Cardiac muscle cell (in vitro differentiated cells and primary cell): ENCODE measurements around the gene TMEM26. TPM values are rescaled to one million over a fixed set of nuclear protein-coding genes. Genes with fewer than 3 reads are reported as not detected.
A peak's percentile ranks its signal among the peaks of the same experiment; 100 is the strongest.

Experiments
- DNase-seq, 2 donors: peaks; one replicate each; pipeline versions ENCODE4 v3.0.0 to v3.0.0-alpha.2; 2010 to 2017; ENCODE audit warnings: low read depth in 1 of 2, low spot score in 1 of 2
- H3K27ac ChIP-seq: fragments of 200-600 bp; sonication (generic); 2 replicates; pipeline ENCODE4 v1.5.1; 2016
- H3K27me3 ChIP-seq: fragments of 200-600 bp; sonication (generic); 2 replicates; pipeline ENCODE4 v1.6.0; 2016; ENCODE audit warnings: control low read depth
- H3K36me3 ChIP-seq: fragments of 200-600 bp; sonication (generic); 2 replicates; pipeline ENCODE4 v1.5.1; 2016; ENCODE audit warnings: control low read depth
- H3K4me1 ChIP-seq: fragments of 200-600 bp; sonication (generic); 2 replicates; pipeline ENCODE4 v1.8.1; 2017; ENCODE audit warnings: low read depth, mild to moderate bottlenecking, mixed run types
- H3K4me3 ChIP-seq: fragments of 200-600 bp; sonication (generic); 2 replicates; pipeline ENCODE4 v1.5.1; 2016; ENCODE audit warnings: mild to moderate bottlenecking
- H3K9me3 ChIP-seq: fragments of 200-600 bp; sonication (generic); 2 replicates; pipeline ENCODE4 v1.5.1; 2017; ENCODE audit warnings: low read depth, mild to moderate bottlenecking, control low read depth
- polyA plus RNA-seq: library from polyadenylated mRNA; unstranded; fragments of >200 nt; fragmentation: Nextera tagmentation; extraction: Ambion mirVana; gene quantifications from 2 replicates; pipeline ENCODE4 v1.2.1, GENCODE V29; 2016
- total RNA-seq: library from RNA; depleted of rRNA; stranded (reverse); fragments of >200 nt; gene quantifications from 2 replicates; pipeline ENCODE4 v1.2.3, GENCODE V29; 2016
- TF ChIP-seq, protein P1 (sequence below): IDR thresholded peaks from 2 replicates; pipeline ENCODE4 v1.5.1; 2012; ENCODE audit warnings: low read depth, mild to moderate bottlenecking, low read length

Gene TMEM26
- 1.1 and 2.5 TPM in 2 replicates for total RNA-seq
- 0.91 and 1.2 TPM in 2 replicates for polyA plus RNA-seq

DNA sequence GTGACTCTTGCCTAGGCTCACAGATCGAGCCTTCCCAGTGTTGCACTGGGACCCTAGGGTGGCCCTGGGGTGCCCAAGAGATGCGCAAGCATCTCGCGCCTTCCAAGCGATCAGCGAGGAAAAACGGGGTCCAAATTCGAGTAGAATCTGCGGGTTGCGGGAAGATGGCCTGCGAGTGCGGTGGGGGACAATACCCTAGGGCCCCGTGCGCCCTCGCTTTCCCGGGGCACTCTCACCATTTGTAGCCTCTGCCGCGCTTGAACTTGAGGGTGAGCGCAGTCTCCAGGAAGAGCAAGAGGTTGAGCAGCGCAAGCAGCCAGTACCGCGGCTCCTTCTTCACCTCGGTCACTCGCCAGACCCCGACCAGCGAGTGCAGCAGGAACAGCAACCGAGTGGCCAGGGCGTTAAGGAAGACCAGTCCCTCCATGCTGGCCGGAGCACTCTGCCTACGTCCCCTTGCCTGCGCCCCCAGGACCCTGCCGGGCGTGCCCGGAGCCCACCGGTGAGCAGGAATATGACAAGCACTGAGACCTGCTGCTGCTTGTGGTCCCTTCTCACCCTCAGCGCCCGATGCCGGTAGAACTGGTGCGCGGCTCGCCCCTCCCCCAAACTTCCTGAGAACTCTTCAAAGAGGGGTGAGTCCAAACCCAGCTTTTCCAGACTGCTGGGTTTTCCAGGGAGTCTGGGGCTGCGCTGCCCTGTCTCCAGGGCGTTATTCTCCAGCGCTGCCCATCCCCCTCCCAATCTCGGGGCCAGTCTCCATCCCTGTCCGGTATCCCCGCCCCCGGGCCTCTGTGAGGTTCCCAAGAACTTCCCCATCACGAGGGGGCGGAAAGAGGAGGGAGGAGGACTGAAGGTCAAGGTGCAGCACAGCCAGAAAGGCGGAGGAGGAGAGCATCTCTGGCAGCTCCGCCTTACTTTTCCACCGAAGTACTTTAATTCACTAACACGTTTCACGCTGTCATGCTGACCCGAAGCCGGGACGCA is at the start of gene TMEM26:
Gene TMEM26, minus strand, starts transcription at position 727 of the 987 bp plus-strand sequence. Its CDS starts 300 bp downstream, at position 427.
- Histone ChIP-seq H3K27me3 (peaks cover 57% of the 10 kb centered on the region), H3K36me3 (no peaks in the 10 kb centered on the region), H3K4me1 (peaks cover 12% of the 10 kb centered on the region), H3K9me3 (no peaks in the 10 kb centered on the region), H3K4me3 (peak within 1 kb of the TSS; percentile 69), H3K27ac (no peak within 1 kb of the TSS)
- TF ChIP-seq, protein P1, sequence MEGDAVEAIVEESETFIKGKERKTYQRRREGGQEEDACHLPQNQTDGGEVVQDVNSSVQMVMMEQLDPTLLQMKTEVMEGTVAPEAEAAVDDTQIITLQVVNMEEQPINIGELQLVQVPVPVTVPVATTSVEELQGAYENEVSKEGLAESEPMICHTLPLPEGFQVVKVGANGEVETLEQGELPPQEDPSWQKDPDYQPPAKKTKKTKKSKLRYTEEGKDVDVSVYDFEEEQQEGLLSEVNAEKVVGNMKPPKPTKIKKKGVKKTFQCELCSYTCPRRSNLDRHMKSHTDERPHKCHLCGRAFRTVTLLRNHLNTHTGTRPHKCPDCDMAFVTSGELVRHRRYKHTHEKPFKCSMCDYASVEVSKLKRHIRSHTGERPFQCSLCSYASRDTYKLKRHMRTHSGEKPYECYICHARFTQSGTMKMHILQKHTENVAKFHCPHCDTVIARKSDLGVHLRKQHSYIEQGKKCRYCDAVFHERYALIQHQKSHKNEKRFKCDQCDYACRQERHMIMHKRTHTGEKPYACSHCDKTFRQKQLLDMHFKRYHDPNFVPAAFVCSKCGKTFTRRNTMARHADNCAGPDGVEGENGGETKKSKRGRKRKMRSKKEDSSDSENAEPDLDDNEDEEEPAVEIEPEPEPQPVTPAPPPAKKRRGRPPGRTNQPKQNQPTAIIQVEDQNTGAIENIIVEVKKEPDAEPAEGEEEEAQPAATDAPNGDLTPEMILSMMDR, result no peak
- peak; percentile 48 to 51 for DNase-seq

GRCh38 chr10:61500460-61500859 is 47.3 kb upstream of the TMEM26 start:
- Histone ChIP-seq H3K27ac (no peak overlapping the region), H3K36me3 (no peaks in the 10 kb centered on the region), H3K4me3 (no peak overlapping the region), H3K9me3 (no peaks in the 10 kb centered on the region), H3K27me3 (no peaks in the 10 kb centered on the region), H3K4me1 (no peaks in the 10 kb centered on the region)
- no peak for DNase-seq
- TF ChIP-seq, protein P1, result no peak

DNA sequence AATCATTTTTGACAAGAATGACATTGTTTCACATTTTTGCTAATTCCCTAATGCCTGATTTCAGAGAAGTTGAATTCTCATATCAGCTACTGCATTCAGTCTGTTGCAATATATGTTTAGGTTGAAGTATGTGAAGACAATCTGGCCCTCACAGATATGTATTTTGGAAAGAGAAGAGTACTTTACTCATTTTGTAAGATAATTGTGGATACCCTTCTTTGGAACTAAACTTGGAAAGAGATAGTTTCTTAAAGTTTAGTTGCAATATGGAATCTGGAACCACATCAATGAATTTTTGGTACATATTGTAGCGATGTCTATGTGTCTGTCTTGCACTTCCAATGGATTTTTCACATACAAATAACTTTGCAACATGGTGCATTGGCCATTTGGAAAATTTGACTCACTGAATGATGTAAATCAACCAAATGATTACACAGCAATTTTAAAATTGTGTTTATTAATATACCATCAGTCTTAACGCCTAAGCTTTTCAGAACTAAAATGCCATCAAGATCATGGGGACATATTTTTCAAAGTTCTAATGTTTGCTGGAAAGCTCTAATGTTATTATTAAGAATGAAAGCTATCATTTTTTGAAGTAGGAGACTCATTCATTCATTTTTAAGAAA is 39.3 kb upstream of the TMEM26 start:
- no peaks in the 10 kb centered on the region for H3K4me1 ChIP-seq
- H3K27me3 ChIP-seq, result no peaks in the 10 kb centered on the region
- no peak for DNase-seq
- no peaks in the 10 kb centered on the region for H3K9me3 ChIP-seq
- H3K4me3 ChIP-seq, result no peak overlapping the region
- TF ChIP-seq, protein P1, result no peak
- H3K36me3 ChIP-seq, result no peaks in the 10 kb centered on the region
- H3K27ac ChIP-seq, result no peak overlapping the region

DNA sequence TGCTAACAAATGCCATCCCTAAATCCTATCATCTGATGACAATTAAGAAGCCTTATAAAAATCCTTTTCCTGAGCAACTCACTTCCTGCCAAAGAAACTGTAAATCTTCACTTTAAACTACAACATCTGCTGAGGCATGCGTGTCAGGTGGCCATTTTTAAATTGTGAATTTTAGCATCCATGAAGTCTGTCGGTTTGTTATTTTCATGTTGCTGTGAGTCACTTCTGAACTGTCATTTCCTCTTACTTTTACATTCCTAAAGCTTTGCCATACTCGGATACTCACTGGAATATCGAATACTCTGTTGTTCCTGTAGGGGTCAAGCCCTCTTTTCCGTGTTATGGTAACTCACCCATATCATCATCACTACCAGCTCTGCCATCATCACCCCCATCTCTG is 34.3 kb upstream of the TMEM26 start:
- TF ChIP-seq, protein P1, result no peak
- H3K9me3 ChIP-seq, result no peaks in the 10 kb centered on the region
- peak in 1 of 2 donors; percentile 16 for DNase-seq
- H3K27me3 ChIP-seq, result no peaks in the 10 kb centered on the region
- H3K27ac ChIP-seq, result no peak overlapping the region
- no peaks in the 10 kb centered on the region for H3K4me1 ChIP-seq
- no peaks in the 10 kb centered on the region for H3K36me3 ChIP-seq
- no peak overlapping the region for H3K4me3 ChIP-seq

- peak in 1 of 2 donors; percentile 68 for DNase-seq
- Histone ChIP-seq H3K27me3 (no peaks in the 10 kb centered on the region), H3K4me1 (no peaks in the 10 kb centered on the region), H3K4me3 (no peak overlapping the region), H3K27ac (no peak overlapping the region), H3K36me3 (no peaks in the 10 kb centered on the region), H3K9me3 (no peaks in the 10 kb centered on the region)
- TF ChIP-seq, protein P1, result no peak
These were observed 33.7 kb upstream of the TMEM26 start for GRCh38 chr10:61486738-61487396.
